H9 (cell line): ENCODE measurements around the gene CDC26. TPM values are rescaled to one million over a fixed set of nuclear protein-coding genes. Genes with fewer than 3 reads are reported as not detected.

Source experiments
- DNase-seq: peaks from one replicate; pipeline ENCODE4 v3.0.0-alpha.2; 2017
- H2AFZ ChIP-seq: one replicate; pipeline ENCODE4 v1.6.1; 2013; ENCODE audit warnings: mild to moderate bottlenecking, low read length, control low read depth, moderate library complexity
- H2AK5ac ChIP-seq: 2 replicates; pipeline ENCODE4 v1.6.1; 2013; ENCODE audit warnings: low read length, control low read depth, mixed read lengths; ENCODE audit not compliant: insufficient read length
- H2BK120ac ChIP-seq: one replicate; pipeline ENCODE4 v1.6.1; 2013; ENCODE audit warnings: low read depth, mild to moderate bottlenecking, low read length, control low read depth, inconsistent platforms; ENCODE audit not compliant: poor library complexity, severe bottlenecking
- H2BK12ac ChIP-seq: 2 replicates; pipeline ENCODE4 v1.6.1; 2013; ENCODE audit warnings: low read length, control low read depth, mixed read lengths, low read depth; ENCODE audit not compliant: insufficient read length
- H2BK15ac ChIP-seq: 2 replicates; pipeline ENCODE4 v1.6.1; 2013; ENCODE audit warnings: low read depth, low read length, control low read depth
- H2BK20ac ChIP-seq: one replicate; pipeline ENCODE4 v1.6.1; 2013; ENCODE audit warnings: low read depth, mild to moderate bottlenecking, low read length, control low read depth, inconsistent platforms; ENCODE audit not compliant: poor library complexity, severe bottlenecking
- H2BK5ac ChIP-seq: 2 replicates; pipeline ENCODE4 v1.6.1; 2013; ENCODE audit warnings: low read length, control low read depth, mixed read lengths; ENCODE audit not compliant: insufficient read length
- H3K14ac ChIP-seq: 2 replicates; pipeline ENCODE4 v1.6.1; 2013; ENCODE audit warnings: low read length, control low read depth; ENCODE audit not compliant: insufficient read depth
- H3K18ac ChIP-seq: 2 replicates; pipeline ENCODE4 v1.6.1; 2013; ENCODE audit warnings: low read depth, mild to moderate bottlenecking, mixed read lengths, low read length, control low read depth; ENCODE audit not compliant: insufficient read length
- H3K23ac ChIP-seq: 2 replicates; pipeline ENCODE4 v1.6.1; 2013; ENCODE audit warnings: low read length, control low read depth, mixed read lengths, low read depth; ENCODE audit not compliant: insufficient read length
- H3K23me2 ChIP-seq: 2 replicates; pipeline ENCODE4 v1.6.1; 2013; ENCODE audit warnings: low read depth, mild to moderate bottlenecking, mixed read lengths, low read length, control low read depth; ENCODE audit not compliant: insufficient read length, poor library complexity, severe bottlenecking
- H3K27ac ChIP-seq: 2 replicates; pipeline ENCODE4 v1.5.1; 2013; ENCODE audit warnings: low read length, control low read depth, mixed read lengths, low read depth; ENCODE audit not compliant: insufficient read length
- H3K27me3 ChIP-seq: 2 replicates; pipeline ENCODE4 v1.6.1; 2013; ENCODE audit warnings: low read length, control low read depth, inconsistent platforms; ENCODE audit not compliant: insufficient read depth
- H3K4ac ChIP-seq: 2 replicates; pipeline ENCODE4 v1.6.1; 2013; ENCODE audit warnings: low read depth, mild to moderate bottlenecking, control low read depth, inconsistent platforms, low read length, moderate library complexity
- H3K4me1 ChIP-seq: 2 replicates; pipeline ENCODE4 v1.6.1; 2013; ENCODE audit warnings: low read length, control low read depth, inconsistent platforms; ENCODE audit not compliant: insufficient read depth
- H3K4me2 ChIP-seq: 2 replicates; pipeline ENCODE4 v1.6.1; 2013; ENCODE audit warnings: low read length, control low read depth, mixed read lengths; ENCODE audit not compliant: insufficient read length, insufficient read depth
- H3K56ac ChIP-seq: 2 replicates; pipeline ENCODE4 v1.6.1; 2013; ENCODE audit warnings: low read depth, mild to moderate bottlenecking, mixed read lengths, low read length, control low read depth; ENCODE audit not compliant: insufficient read length
- H3K79me1 ChIP-seq: 2 replicates; pipeline ENCODE4 v1.6.1; 2013; ENCODE audit warnings: low read depth, mild to moderate bottlenecking, moderate library complexity, low read length, control low read depth, inconsistent platforms; ENCODE audit not compliant: insufficient read depth, poor library complexity, severe bottlenecking
- H3K79me2 ChIP-seq: 2 replicates; pipeline ENCODE4 v1.6.1; 2013; ENCODE audit warnings: low read length, control low read depth, inconsistent platforms; ENCODE audit not compliant: insufficient read depth
- H3K9ac ChIP-seq: 2 replicates; pipeline ENCODE4 v1.6.1; 2013; ENCODE audit warnings: low read length, control low read depth, mixed read lengths; ENCODE audit not compliant: insufficient read length; ENCODE audit errors: extremely low read depth
- H3K9me3 ChIP-seq: one replicate; pipeline ENCODE4 v1.6.1; 2013; ENCODE audit warnings: low read depth, low read length, inconsistent platforms; ENCODE audit not compliant: control insufficient read depth
- H3T11ph ChIP-seq: one replicate; pipeline ENCODE4 v1.6.1; 2013; ENCODE audit warnings: mild to moderate bottlenecking, low read length, control low read depth, inconsistent platforms
- H4K20me1 ChIP-seq: one replicate; pipeline ENCODE4 v1.6.1; 2013; ENCODE audit not compliant: control insufficient read depth, insufficient read length, insufficient read depth
- H4K5ac ChIP-seq: 2 replicates; pipeline ENCODE4 v1.6.1; 2013; ENCODE audit warnings: low read depth, mild to moderate bottlenecking, mixed read lengths, low read length, control low read depth; ENCODE audit not compliant: insufficient read length
- H4K8ac ChIP-seq: replicated peaks from 2 replicates; pipeline ENCODE4 v1.6.1; 2013; ENCODE audit warnings: low read length, control low read depth, mixed read lengths, low read depth; ENCODE audit not compliant: insufficient read length
- H4K91ac ChIP-seq: 2 replicates; pipeline ENCODE4 v1.6.1; 2013; ENCODE audit warnings: low read depth, mild to moderate bottlenecking, moderate library complexity, mixed read lengths, low read length, control low read depth; ENCODE audit not compliant: insufficient read length
- H3K27ac Mint-ChIP-seq, 3 experiments: 2 replicates in 2 of 3; 3 replicates in 1 of 3; pipeline ENCODE4 v1.8.0; 2020 to 2021; ENCODE audit warnings: mixed read lengths in 3 of 3, mild to moderate bottlenecking in 1 of 3, moderate library complexity in 1 of 3
- H3K27me3 Mint-ChIP-seq: 2 replicates; pipeline ENCODE4 v1.8.0; 2021; ENCODE audit warnings: low read depth, mild to moderate bottlenecking, moderate library complexity, mixed read lengths
- H3K36me3 Mint-ChIP-seq, 3 experiments: 2 replicates in 2 of 3; 3 replicates in 1 of 3; pipeline ENCODE4 v1.8.0; 2020 to 2021; ENCODE audit warnings: low read depth in 3 of 3, mixed read lengths in 3 of 3; ENCODE audit not compliant: insufficient read depth in 1 of 3
- H3K4me1 Mint-ChIP-seq, 2 experiments: 2 replicates each; pipeline ENCODE4 v1.8.0; 2020; ENCODE audit warnings: mixed read lengths in 2 of 2
- H3K4me3 Mint-ChIP-seq, 2 experiments: 2 replicates in 1 of 2; 3 replicates in 1 of 2; pipeline ENCODE4 v1.8.0; 2020 to 2021; ENCODE audit warnings: mild to moderate bottlenecking in 2 of 2, mixed read lengths in 2 of 2, moderate library complexity in 1 of 2
- H3K9me3 Mint-ChIP-seq, 2 experiments: 2 replicates in 1 of 2; 3 replicates in 1 of 2; pipeline ENCODE4 v1.8.0; 2020; ENCODE audit warnings: mild to moderate bottlenecking in 2 of 2, mixed read lengths in 2 of 2, moderate library complexity in 1 of 2
- WGBS: extraction: QIAGEN DNeasy Blood & Tissue Kit; methylation state at CpG from one replicate; pipeline ENCODE4 v1.1.7; 2013; ENCODE audit warnings: missing lambda C conversion rate, low lambda C conversion rate, mixed read lengths; ENCODE audit not compliant: insufficient read length; ENCODE audit errors: extremely low coverage; 5-methylcytosine and 5-hydroxymethylcytosine counted together
- total RNA-seq: library from RNA; stranded (reverse); gene quantifications from 2 replicates; pipeline ENCODE4 v1.2.1, GENCODE V29; 2021
- TF ChIP-seq, protein P1 (sequence below): fragments of 200-600 bp; sonication (generic); conservative IDR thresholded peaks from 3 replicates; pipeline ENCODE4 v1.8.0; 2021; ENCODE audit warnings: antibody characterized with exemption, mild to moderate bottlenecking

Gene CDC26
- total RNA-seq, 1 experiment from 2014 or later, result 38.6 TPM

DNA sequence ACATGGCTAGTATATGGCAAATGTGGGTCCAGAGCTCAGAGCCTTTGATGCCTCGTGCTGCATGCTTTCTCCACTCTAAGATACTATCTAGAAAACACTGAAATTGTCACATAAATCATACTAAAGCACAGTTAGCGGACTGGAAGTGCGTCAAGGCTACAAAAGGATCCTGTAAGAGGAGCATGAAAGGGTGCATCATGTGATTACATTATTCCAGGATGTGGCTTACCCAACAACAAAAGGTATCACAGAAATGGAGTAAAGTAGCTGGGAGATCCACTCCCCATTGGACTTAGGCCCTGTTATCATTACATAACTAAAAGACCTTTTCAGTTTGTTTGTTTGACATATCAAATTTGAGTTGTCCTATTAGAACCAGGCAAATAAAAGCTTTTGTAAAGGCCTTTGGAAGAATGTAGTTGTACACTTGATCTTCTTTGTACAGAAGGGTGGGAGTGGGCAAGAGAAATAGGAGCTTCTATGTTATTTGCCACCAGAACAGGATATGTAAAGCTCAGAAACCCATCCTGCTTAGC is 47.2 kb downstream of the CDC26 start:
- Histone ChIP-seq H2BK12ac (no peak overlapping the region), H3K79me1 (peaks cover 4% of the 10 kb centered on the region), H4K8ac (no peak overlapping the region), H3K56ac (no peak overlapping the region), H3K18ac (no peak overlapping the region), H3K23me2 (no peaks in the 10 kb centered on the region), H2BK20ac (no peak overlapping the region), H4K5ac (no peak overlapping the region), H3K4ac (no peak overlapping the region), H3K4me1 (no peaks in the 10 kb centered on the region), H3K14ac (no peak overlapping the region), H2AK5ac (no peak overlapping the region), H3K27me3 (no peaks in the 10 kb centered on the region), H2BK5ac (no peak overlapping the region), H3K23ac (no peak overlapping the region), H3K9ac (no peak overlapping the region), H4K91ac (no peak overlapping the region), H2BK120ac (no peak overlapping the region), H3K27ac (no peak overlapping the region), H2BK15ac (no peak overlapping the region), H3T11ph (no peak overlapping the region), H3K79me2 (no peaks in the 10 kb centered on the region; the same call in 1 of the 2 replicates), H3K4me2 (no peak overlapping the region), H4K20me1 (no peaks in the 10 kb centered on the region), H3K9me3 (no peaks in the 10 kb centered on the region), H2AFZ (no peak overlapping the region)
- no CpG with 5 or more reads among the region's 3 CpGs for WGBS
- no peak for DNase-seq
- TF ChIP-seq, protein P1, sequence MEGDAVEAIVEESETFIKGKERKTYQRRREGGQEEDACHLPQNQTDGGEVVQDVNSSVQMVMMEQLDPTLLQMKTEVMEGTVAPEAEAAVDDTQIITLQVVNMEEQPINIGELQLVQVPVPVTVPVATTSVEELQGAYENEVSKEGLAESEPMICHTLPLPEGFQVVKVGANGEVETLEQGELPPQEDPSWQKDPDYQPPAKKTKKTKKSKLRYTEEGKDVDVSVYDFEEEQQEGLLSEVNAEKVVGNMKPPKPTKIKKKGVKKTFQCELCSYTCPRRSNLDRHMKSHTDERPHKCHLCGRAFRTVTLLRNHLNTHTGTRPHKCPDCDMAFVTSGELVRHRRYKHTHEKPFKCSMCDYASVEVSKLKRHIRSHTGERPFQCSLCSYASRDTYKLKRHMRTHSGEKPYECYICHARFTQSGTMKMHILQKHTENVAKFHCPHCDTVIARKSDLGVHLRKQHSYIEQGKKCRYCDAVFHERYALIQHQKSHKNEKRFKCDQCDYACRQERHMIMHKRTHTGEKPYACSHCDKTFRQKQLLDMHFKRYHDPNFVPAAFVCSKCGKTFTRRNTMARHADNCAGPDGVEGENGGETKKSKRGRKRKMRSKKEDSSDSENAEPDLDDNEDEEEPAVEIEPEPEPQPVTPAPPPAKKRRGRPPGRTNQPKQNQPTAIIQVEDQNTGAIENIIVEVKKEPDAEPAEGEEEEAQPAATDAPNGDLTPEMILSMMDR, result no peak
- Mint-ChIP-seq H3K27ac (no peak overlapping the region), H3K4me1 (peaks cover under 1 to 3% of the 10 kb centered on the region in 2 experiments; a peak in 3 of 4 replicates), H3K27me3 (no peaks in the 10 kb centered on the region), H3K4me3 (no peak overlapping the region), H3K36me3 (peaks cover 0 to 4% (median 0%) of the 10 kb centered on the region in 3 experiments; a peak in 2 of 7 replicates), H3K9me3 (no peaks in the 10 kb centered on the region)
